Measurements from ENCODE around the gene ZBTB17.
A peak's percentile ranks its signal among the peaks of the same experiment; 100 is the strongest.

The ZBTB17 gene

GRCh38 chr1:16018749-16019643, 43.1 kb upstream of the ZBTB17 start:
- H3K4me3 ChIP-seq (ENCODE audit: low read depth, low read length) = no peak overlapping the region
- DNase-seq (ENCODE audit: low read depth) = no peak
- TF ChIP-seq CTCF (IDR thresholded peaks at IDR 0.05; ENCODE audit: insufficient read depth, low read depth, low read length, missing control alignments) = no peak

- DNase-seq (ENCODE audit: low read depth) = no peak
- TF ChIP-seq CTCF (IDR thresholded peaks at IDR 0.05; ENCODE audit: insufficient read depth, low read depth, low read length, missing control alignments) = no peak
- H3K4me3 ChIP-seq (ENCODE audit: low read depth, low read length) = no peak overlapping the region
Observed at GRCh38 chr1:16018308-16018707, 42.4 kb upstream of the ZBTB17 start.

GRCh38 chr1:16017461-16018303, 41.8 kb upstream of the ZBTB17 start, which contains the start of gene HSPB7:
TSS of gene HSPB7 (minus strand) at chr1:16018043. CDS start at chr1:16017963, 80 bp downstream.
- peak; percentile 34 for DNase-seq (ENCODE audit: low read depth)
- peak; percentile 8 for TF ChIP-seq CTCF (IDR thresholded peaks at IDR 0.05; ENCODE audit: insufficient read depth, low read depth, low read length, missing control alignments)
- no peak within 1 kb of the TSS for H3K4me3 ChIP-seq (ENCODE audit: low read depth, low read length)

- TF ChIP-seq CTCF (IDR thresholded peaks at IDR 0.05; ENCODE audit: insufficient read depth, low read depth, low read length, missing control alignments) = no peak
- H3K4me3 ChIP-seq (ENCODE audit: low read depth, low read length) = no peak overlapping the region
- DNase-seq (ENCODE audit: low read depth) = no peak
Observed at GRCh38 chr1:16017076-16017460, 41.2 kb upstream of the ZBTB17 start.

GRCh38 chr1:16015960-16016901, 40.3 kb upstream of the ZBTB17 start:
- peak; percentile 26 for DNase-seq (ENCODE audit: low read depth)
- TF ChIP-seq CTCF (IDR thresholded peaks at IDR 0.05; ENCODE audit: insufficient read depth, low read depth, low read length, missing control alignments) = no peak

GRCh38 chr1:16015491-16015890, 39.6 kb upstream of the ZBTB17 start:
- TF ChIP-seq CTCF (IDR thresholded peaks at IDR 0.05; ENCODE audit: insufficient read depth, low read depth, low read length, missing control alignments) = no peak
- H3K4me3 ChIP-seq (ENCODE audit: low read depth, low read length) = no peak overlapping the region
- no peak for DNase-seq (ENCODE audit: low read depth)

More at GRCh38 chr1:16015960-16016901, 40.3 kb upstream of the ZBTB17 start:
- H3K4me3 ChIP-seq (ENCODE audit: low read depth, low read length) = no peak overlapping the region
